ENCODE measurements around the gene ZNF530.

The ZNF530 gene

DNA sequence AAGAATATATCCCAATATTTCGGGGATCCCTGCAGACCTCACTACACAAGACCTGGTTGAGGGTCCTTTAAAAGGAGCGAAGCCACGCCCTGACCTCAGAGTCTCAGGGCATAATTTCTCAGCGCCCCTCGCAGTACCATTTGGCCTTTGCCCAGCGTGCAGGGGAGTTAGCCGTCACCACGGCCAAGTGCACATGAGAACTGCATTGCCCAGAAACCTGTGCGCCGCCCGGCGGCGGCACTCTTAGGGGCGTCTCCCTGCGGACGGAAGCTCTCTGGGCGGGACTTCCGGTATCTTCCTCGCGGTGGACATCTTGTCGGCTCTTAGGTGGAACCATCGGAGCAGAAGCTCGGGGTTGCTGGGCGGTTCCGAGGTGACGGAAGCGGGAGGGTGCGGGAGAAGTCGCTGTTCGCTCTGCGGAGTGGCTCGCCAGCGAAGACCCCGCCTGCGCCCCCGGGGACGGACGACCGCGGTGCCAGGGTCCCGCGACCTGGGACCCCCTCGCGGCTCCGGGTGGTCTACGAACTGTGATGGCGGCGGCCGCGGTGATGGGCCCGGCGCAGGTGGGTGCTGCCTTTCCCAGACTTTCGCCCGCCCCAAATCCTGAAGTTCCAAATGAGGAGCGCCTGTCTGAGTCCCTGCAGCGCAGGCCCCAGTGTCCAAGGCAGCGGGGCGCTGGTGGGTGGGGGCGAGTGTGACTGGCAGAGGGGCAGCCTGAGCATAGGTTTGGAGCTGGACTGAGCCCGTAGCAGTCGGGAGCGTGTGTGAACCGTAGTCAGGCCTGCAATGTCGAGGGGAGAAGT is 14.5 kb downstream of the ZNF530 start, which contains the start of gene ZNF134:
ZNF134 (plus strand) TSS at position 302 of the 803 bp plus-strand sequence. CDS start 5,227 bp downstream, outside the sequence.
- peak; percentile 88 for DNase-seq (ENCODE audit: low spot score)

DNA sequence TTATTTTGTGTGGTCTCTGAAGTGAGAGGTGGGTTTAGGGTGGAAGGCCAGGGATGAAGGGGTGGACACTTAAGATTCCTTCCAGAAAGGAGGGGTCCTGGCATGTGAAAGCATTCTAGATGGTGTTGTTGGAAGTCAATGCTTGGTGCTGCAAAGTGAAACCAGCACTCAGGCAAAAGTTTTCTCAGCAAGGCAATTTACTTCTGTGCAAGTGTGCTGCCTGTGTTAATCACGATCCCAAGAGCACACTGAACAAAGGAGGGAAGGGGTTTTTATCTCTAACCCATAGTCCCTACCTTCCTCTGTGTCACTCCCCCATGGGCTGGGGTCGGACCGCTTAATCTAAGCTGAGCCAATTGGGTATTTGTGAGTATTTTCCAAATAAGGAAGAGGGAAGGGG is 15.7 kb downstream of the ZNF530 start:
- no peak for DNase-seq (ENCODE audit: low spot score)

DNA sequence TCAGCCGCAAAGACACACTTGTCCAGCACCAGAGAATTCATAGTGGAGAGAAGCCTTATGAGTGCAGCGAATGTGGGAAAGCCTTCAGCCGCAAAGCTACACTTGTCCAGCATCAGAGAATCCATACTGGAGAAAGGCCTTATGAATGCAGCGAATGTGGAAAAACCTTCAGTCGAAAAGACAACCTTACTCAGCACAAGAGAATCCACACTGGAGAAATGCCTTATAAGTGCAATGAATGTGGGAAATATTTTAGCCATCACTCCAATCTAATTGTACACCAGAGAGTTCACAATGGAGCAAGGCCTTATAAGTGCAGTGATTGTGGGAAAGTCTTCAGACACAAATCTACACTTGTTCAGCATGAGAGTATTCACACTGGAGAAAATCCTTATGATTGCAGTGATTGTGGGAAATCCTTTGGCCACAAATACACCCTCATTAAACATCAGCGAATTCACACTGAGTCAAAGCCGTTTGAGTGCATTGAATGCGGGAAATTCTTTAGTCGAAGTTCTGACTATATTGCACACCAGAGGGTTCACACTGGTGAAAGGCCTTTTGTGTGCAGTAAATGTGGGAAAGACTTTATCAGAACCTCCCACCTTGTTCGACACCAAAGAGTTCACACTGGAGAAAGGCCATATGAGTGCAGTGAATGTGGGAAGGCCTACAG is 21.1 kb downstream of the ZNF530 start:
- DNase-seq (ENCODE audit: low spot score) = no peak

DNA sequence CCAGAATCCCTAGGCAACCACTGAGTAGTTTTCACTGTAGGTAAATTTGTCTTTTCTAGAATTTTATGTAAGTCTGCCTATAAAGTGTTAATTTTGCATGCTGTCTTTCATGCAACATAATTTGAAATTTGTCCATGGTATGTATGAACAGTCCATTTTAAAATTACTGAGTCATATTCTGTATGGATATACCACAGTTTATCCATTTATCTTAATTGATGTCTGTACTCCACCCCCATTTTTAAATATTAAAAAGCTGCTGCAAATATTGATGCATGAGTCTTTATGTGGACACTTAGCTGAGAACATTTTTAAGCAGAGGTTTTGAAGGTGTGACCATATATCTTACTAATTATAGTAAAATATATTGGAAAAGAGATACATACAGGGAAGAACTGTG is 23.4 kb downstream of the ZNF530 start:
- no peak for DNase-seq (ENCODE audit: low spot score)

DNA sequence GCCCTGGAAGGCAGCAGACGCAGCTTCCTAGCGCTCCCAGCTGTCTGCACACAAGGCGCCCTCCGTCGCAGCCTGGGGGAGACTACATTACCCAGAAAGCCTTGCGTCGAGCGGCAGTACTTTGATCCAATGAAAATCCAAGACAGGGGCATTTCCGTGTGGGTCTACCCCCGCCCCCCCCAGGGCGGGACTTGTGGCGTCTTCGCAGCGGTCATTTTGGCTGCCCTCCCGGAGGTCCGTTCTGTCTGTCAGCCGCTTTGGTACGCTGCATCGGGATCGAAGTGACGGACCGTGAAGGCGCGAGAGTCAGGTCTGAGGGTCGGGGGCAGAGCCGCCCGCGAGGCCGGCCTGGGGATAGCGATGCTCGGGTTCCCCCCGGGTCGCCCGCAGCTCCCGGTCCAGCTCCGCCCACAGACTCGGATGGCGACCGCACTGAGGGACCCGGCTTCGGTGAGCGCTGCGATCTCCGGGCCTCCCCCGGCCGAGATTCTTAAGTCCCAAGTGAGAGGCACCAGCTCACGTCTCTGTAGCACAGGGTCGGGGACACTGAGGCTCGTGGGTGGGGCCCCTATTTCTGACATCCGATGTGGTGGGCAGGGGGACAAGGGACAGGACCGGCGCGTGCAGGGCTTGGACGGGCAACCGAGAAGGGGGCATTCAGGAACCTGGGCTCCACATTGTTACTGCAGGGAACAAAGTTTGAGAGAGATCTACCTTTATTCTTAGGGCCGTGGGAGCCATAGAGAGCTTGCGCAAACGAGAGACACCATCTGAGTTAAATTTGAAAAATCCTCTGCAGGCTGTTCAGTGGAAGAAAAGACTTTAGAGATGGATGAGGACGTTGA is 33.5 kb downstream of the ZNF530 start, which contains the start of gene ZNF211:
ZNF211 (plus strand) TSS at position 182 of the 845 bp plus-strand sequence; CDS start at position 361, 179 bp downstream.
- DNase-seq (ENCODE audit: low spot score) = peak; percentile 96

DNA sequence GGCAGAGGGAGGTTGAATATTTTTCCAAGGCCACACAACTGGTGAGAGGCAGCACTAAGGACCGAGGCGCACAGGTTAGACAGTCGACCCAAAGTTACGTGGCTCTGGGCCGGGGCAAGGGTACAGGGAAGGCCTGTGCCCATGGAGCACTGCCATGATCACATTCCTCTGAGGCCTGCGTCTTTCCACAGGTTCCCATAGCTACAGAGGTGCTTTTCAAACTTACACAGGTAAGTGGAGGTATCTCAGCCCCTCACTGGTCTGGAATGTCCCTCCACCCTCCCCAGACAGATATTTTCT is 34.1 kb downstream of the ZNF530 start:
- no peak for DNase-seq (ENCODE audit: low spot score)

DNA sequence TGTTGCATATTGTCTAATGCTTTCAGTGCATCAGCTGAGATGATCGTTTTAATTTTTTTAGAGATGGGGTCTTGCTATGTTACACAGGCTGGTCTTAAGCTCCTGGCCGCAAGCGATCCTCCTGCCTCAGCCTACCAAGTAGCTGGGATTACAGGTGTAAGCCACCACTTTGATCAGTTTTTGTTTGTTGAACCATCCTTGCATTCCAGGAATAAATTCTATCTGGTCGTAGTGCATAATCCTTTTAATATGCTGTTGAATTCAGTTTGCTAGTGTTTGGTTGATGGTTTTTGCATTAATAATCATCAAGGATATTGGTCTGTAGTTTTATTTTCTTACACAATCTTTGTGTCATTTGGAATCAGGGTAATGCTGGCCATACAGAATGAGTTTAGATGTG is 37.7 kb downstream of the ZNF530 start:
- no peak for DNase-seq (ENCODE audit: low spot score)

DNA sequence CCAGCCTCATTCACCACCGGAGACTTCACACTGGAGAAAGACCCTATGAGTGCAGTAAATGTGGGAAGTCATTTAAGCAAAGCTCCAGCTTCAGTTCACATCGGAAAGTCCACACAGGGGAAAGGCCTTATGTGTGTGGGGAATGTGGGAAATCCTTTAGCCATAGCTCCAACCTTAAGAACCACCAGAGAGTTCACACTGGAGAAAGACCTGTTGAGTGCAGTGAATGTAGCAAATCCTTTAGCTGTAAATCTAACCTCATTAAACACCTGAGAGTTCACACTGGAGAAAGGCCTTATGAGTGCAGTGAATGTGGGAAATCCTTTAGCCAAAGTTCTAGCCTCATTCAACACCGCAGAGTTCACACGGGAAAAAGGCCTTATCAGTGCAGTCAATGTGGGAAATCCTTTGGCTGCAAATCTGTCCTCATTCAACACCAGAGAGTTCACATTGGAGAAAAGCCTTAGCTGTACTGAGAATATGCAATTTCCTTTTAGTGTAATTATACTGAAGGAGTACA is 42.1 kb downstream of the ZNF530 start:
- no peak for DNase-seq (ENCODE audit: low spot score)

DNA sequence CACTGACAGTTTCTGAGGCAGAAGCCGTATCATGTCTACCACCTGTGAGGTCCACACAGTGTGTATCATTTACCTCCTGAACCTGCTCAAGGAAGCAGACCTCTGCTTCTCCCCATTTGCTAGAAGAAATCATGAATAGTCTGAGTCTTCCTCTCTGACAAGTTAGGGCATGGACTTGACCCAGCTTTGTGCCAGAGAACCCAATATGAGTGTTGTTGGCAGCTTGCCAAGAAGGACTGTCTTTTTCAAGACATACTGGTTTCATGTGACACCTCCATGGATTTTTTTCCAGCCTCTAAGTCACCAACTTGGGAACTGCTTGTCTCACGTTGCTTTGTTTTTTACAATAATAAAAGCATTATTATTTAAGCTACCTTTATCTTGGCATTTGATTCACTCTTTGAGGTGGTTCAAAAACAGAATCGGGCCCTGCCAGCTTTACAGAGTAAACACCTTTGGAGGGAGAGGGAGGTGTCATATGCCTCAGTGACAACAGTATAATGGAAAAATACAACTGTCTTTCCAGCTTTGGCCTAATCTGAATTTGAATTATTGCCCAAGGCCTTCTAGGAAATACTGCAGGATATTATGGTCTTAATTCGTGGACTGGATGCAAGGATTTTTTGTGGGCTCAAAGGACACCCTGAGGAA is 42.8 kb downstream of the ZNF530 start:
- no peak for DNase-seq (ENCODE audit: low spot score)

DNA sequence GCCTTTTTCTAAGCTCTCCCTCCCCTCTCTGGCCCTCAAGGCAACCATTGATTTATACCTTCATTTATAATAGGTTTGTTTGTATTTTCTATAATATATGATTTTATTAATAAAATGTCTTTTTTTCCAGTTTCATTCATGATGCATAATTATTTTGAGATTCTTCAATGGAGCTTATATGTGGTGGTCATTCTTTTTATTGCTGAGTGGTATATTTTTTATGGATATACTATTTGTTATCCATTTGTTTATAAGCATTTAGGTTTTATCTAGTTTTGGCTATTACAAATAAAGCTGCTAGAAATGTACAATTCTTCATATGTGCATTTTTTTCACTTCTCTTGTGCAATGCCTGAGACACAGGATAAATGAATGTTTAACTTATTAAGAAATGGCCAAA is 44.0 kb downstream of the ZNF530 start:
- DNase-seq (ENCODE audit: low spot score) = no peak

DNA sequence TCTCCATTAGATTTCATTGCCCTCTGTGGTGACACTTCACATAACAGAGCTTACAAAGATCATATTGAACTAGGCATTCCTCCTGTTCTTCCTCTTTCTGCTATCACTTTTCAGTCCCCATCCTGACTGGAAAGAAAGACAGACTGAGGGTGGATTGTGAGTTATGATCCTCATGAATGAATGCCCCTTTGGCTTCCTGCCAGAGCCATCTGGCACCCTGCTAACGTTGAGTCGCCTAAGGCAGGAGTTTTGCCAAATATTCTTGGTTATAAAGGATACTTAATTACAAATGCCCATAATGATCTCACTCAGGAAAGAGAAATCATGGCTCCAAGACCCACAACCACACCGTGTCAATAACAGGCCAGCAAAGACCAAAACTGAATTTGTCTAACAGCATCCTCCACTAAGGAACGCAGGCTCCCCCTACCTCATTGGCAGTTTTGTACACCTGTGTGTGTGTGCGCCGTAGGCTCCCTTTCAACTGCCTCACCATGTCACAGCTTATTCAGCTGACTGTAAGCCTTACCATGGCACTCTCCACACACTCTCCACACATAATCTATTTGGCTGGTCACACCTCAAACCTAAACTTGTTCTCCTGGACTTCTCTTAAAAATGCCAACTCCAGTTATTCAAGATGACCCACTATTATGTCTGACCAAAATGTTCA is 48.8 kb downstream of the ZNF530 start:
- no peak for DNase-seq (ENCODE audit: low spot score)

DNA sequence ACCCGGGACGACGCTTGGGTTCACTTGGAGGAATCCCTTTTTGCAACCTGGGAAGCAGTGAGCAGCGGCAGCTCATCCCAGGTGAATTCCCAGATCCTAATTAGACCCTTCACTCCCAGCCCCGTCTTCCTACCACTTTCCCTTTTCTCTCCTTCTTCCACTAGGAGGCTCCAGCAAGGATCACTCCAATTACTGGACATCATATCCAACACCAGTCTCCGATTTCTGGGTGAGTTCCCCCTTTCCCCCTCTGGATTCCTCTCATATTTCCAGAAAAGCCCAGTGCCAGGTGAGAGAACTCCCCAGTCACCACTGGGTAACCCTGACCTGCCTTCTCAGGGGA is 51.9 kb downstream of the ZNF530 start:
- DNase-seq (ENCODE audit: low spot score) = no peak

DNA sequence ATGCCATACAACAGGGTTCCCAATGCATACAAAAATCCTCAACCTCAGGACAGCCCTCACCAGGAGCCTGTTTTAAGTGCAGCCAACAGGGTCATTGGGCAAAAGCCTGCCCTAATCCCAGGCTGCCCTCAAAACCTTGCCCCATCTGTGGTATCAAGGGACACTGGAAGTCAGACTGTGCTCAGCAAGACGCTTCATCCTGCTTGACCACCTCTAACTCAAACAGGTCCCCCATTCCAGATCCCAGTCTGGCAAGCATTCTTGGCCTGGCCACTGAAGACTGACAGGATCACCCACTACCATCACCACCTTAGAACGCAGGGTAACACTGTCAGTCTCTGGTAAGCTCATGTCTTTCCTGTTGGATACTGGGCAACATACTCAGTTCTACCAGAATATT is 54.0 kb downstream of the ZNF530 start:
- DNase-seq (ENCODE audit: low spot score) = no peak

DNA sequence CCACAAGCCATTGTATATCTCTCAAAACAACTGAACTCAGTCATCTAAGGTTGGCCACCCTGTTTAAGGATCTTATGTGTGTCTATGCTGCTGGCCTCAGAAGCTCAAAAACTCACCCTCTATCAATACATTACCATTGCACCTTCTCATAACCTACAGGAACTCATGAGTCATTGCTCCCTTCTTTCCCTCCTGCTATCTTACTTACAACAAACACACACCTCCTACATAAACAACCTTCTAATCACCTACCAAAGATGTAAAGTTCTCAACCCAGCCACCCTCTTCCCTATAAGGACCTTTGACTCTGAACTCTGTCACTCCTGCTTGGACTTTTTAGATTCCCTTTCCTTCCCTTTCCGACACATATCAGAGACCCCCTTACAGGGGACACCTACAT is 55.8 kb downstream of the ZNF530 start:
- no peak for DNase-seq (ENCODE audit: low spot score)

DNA sequence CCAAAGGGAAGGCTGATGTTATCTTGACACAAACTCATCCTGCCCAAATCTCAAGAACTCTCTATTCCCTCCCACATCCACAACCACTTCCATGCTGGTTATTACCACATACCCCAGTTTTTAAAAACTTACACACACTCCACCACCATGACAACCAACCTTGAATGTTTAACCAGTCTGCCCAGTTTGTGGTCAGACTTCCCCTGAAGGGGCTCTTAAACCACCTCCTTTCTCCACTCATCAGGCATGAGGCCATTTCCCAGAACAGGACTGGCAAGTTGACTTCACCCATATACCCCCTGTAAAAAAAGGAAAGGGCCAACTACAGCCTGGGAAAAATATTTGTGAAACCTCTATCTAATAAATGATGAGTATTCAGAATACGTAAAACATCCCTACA is 56.7 kb downstream of the ZNF530 start:
- DNase-seq (ENCODE audit: low spot score) = no peak

All from left forelimb (tissue), 1 donor.